Ascending aorta (tissue), 2 donors: ENCODE measurements around the gene C19orf12. TPM values are rescaled to one million over a fixed set of nuclear protein-coding genes. Genes with fewer than 3 reads are reported as not detected.

Source experiments
- DNase-seq, 2 donors: peaks; one replicate each; pipeline ENCODE4 v3.0.0-alpha.2; 2019; ENCODE audit warnings: low spot score in 2 of 2
- H3K27ac ChIP-seq, 2 donors: fragments of 200-600 bp; sonication (generic); one replicate each; pipeline ENCODE4 v1.5.1; 2016 to 2017; ENCODE audit warnings: mild to moderate bottlenecking in 1 of 2
- H3K27me3 ChIP-seq: fragments of 200-600 bp; sonication (generic); one replicate; pipeline ENCODE4 v1.5.1; 2017
- H3K36me3 ChIP-seq, 2 donors: fragments of 200-600 bp; sonication (generic); one replicate each; pipeline ENCODE4 v1.5.1; 2016
- H3K4me1 ChIP-seq, 2 donors: fragments of 200-600 bp; sonication (generic); one replicate each; pipeline ENCODE4 v1.5.1; 2016 to 2017; ENCODE audit warnings: mild to moderate bottlenecking in 1 of 2
- H3K4me3 ChIP-seq, 2 donors: fragments of 200-600 bp; sonication (generic); one replicate each; pipeline ENCODE4 v1.5.1; 2016 to 2017; ENCODE audit warnings: mild to moderate bottlenecking in 1 of 2
- H3K9me3 ChIP-seq, 2 donors: fragments of 200-600 bp; sonication (generic); one replicate each; pipeline ENCODE4 v1.5.1; 2016
- CTCF ChIP-seq, 3 experiments: fragments of 200-600 bp in 2 of 3; fragments of 450-650 bp in 1 of 3; sonication (generic) in 2 of 3; IDR thresholded peaks; one replicate each; pipeline ENCODE4 v1.5.1; 2016 to 2019; ENCODE audit warnings: antibody characterized with exemption in 3 of 3, mild to moderate bottlenecking in 1 of 3, moderate library complexity in 1 of 3
- intact Hi-C: fragments of 100-400 bp; cut with DNase I; formaldehyde crosslinking; loops from one replicate; pipeline ENCODE4 v1.15.1; 2023
- total RNA-seq: library from RNA; depleted of rRNA; stranded (reverse); fragments of >200 nt; gene quantifications from one replicate; pipeline ENCODE4 v1.1.0, GENCODE V29; 2016

C19orf12 gene
- total RNA-seq, 1 donor from 2014 or later, result 37.8 TPM

- peaks cover 28 to 37% of the 10 kb centered on the region in 2 donors for H3K36me3 ChIP-seq
- DNase-seq, result no peak
These were observed 12.7 kb downstream of the C19orf12 start for GRCh38 chr19:29702161-29702962.

GRCh38 chr19:29700498-29700897 lies 14.6 kb downstream of the C19orf12 start:
- H3K4me3 ChIP-seq, result no peak overlapping the region
- H3K4me1 ChIP-seq, result no peaks in the 10 kb centered on the region
- no peak overlapping the region for H3K27ac ChIP-seq
- H3K36me3 ChIP-seq, result peaks cover 15 to 19% of the 10 kb centered on the region in 2 donors
- H3K9me3 ChIP-seq, result no peaks in the 10 kb centered on the region
- no peak for TF ChIP-seq CTCF (IDR thresholded peaks at IDR 0.05)
- DNase-seq, result no peak
- intact Hi-C loops, result no loop called here
- H3K27me3 ChIP-seq, result no peaks in the 10 kb centered on the region

More at GRCh38 chr19:29702161-29702962, 12.7 kb downstream of the C19orf12 start:
- Histone ChIP-seq H3K9me3 (no peaks in the 10 kb centered on the region), H3K27ac (no peak overlapping the region), H3K27me3 (no peaks in the 10 kb centered on the region), H3K4me1 (no peaks in the 10 kb centered on the region), H3K4me3 (no peak overlapping the region)
- no peak for TF ChIP-seq CTCF (IDR thresholded peaks at IDR 0.05)
- intact Hi-C loops, result no loop called here

GRCh38 chr19:29699861-29700260 lies 15.2 kb downstream of the C19orf12 start:
- H3K27me3 ChIP-seq, result no peaks in the 10 kb centered on the region
- intact Hi-C loops, result no loop called here
- H3K27ac ChIP-seq, result no peak overlapping the region
- peaks cover 0 to 1% of the 10 kb centered on the region in 2 donors for H3K4me1 ChIP-seq
- no peaks in the 10 kb centered on the region for H3K9me3 ChIP-seq
- no peak for TF ChIP-seq CTCF (IDR thresholded peaks at IDR 0.05)
- no peak for DNase-seq
- no peak overlapping the region for H3K4me3 ChIP-seq
- H3K36me3 ChIP-seq, result peaks cover 13 to 18% of the 10 kb centered on the region in 2 donors

- Histone ChIP-seq H3K36me3 (peaks cover 6 to 13% of the 10 kb centered on the region in 2 donors), H3K9me3 (no peaks in the 10 kb centered on the region), H3K4me3 (no peak overlapping the region), H3K27me3 (no peaks in the 10 kb centered on the region), H3K27ac (no peak overlapping the region), H3K4me1 (peaks cover 0 to 9% of the 10 kb centered on the region in 2 donors)
- no peak for TF ChIP-seq CTCF (IDR thresholded peaks at IDR 0.05)
- DNase-seq, result no peak
- intact Hi-C loops, result no loop called here
These were observed 17.4 kb downstream of the C19orf12 start for GRCh38 chr19:29697523-29698261.

- Histone ChIP-seq H3K27ac (no peak overlapping the region), H3K27me3 (no peaks in the 10 kb centered on the region), H3K36me3 (peaks cover 0 to 4% of the 10 kb centered on the region in 2 donors), H3K4me3 (no peak overlapping the region), H3K4me1 (peaks cover 0 to 9% of the 10 kb centered on the region in 2 donors), H3K9me3 (no peaks in the 10 kb centered on the region)
- TF ChIP-seq CTCF (IDR thresholded peaks at IDR 0.05), result no peak
- no peak for DNase-seq
- intact Hi-C loops, result no loop called here
These were observed 18.6 kb downstream of the C19orf12 start for GRCh38 chr19:29696565-29696846.
